Right renal pelvis (tissue), 4 donors: ENCODE data around the gene TEKTIP1. TPM values are rescaled to one million over a fixed set of nuclear protein-coding genes. Genes with fewer than 3 reads are reported as not detected.

Experiments used
- DNase-seq, 4 donors: peaks; one replicate each; pipeline ENCODE4 v3.0.0-alpha.2; 2013; ENCODE audit warnings: low read depth in 4 of 4, low spot score in 3 of 4, missing footprints in 1 of 4
- polyA plus RNA-seq, 4 donors: library from polyadenylated mRNA; unstranded; fragments of 120-200 nt; gene quantifications; one replicate each; pipeline ENCODE4 v1.2.1, GENCODE V29; 2013; ENCODE audit not compliant: insufficient read length in 4 of 4

The TEKTIP1 gene
- polyA plus RNA-seq, 4 donors, result 3.4 to 7.1 (median 4.8) TPM

GRCh38 chr19:3535981-3536380 lies 3.0 kb upstream of the TEKTIP1 start:
- DNase-seq, result no peak

- no peak for DNase-seq
Observed at GRCh38 chr19:3536429-3537100, 2.4 kb upstream of the TEKTIP1 start.

- DNase-seq, result no peak
Observed at GRCh38 chr19:3537101-3537437, 1.9 kb upstream of the TEKTIP1 start.

- DNase-seq, result no peak
Observed at GRCh38 chr19:3537438-3538240, 1.3 kb upstream of the TEKTIP1 start.

- DNase-seq, result no peak
Observed at GRCh38 chr19:3538258-3538929, 580 bp upstream of the TEKTIP1 start.

GRCh38 chr19:3539756-3540118 lies 763 bp downstream of the TEKTIP1 start:
- DNase-seq, result no peak

GRCh38 chr19:3543150-3544057 lies 4.4 kb downstream of the TEKTIP1 start:
- no peak for DNase-seq

- no peak for DNase-seq
Observed at GRCh38 chr19:3544058-3544376, 5.0 kb downstream of the TEKTIP1 start.

GRCh38 chr19:3544742-3545668 lies 6.0 kb downstream of the TEKTIP1 start:
- no peak for DNase-seq

- no peak for DNase-seq
Observed at GRCh38 chr19:3545669-3546034, 6.7 kb downstream of the TEKTIP1 start.

GRCh38 chr19:3546119-3546518 lies 7.1 kb downstream of the TEKTIP1 start:
- no peak for DNase-seq

GRCh38 chr19:3547301-3547731 lies 8.3 kb downstream of the TEKTIP1 start:
- no peak for DNase-seq

- no peak for DNase-seq
Observed at GRCh38 chr19:3547767-3548282, 8.9 kb downstream of the TEKTIP1 start.

GRCh38 chr19:3548606-3549005 lies 9.6 kb downstream of the TEKTIP1 start:
- DNase-seq, result no peak

GRCh38 chr19:3549816-3550215 lies 10.8 kb downstream of the TEKTIP1 start:
- no peak for DNase-seq

GRCh38 chr19:3550947-3551791 lies 12.2 kb downstream of the TEKTIP1 start:
- no peak for DNase-seq

- no peak for DNase-seq
Observed at GRCh38 chr19:3551792-3552095, 12.8 kb downstream of the TEKTIP1 start.

- no peak for DNase-seq
Observed at GRCh38 chr19:3554254-3555083, 15.5 kb downstream of the TEKTIP1 start.
